ENCODE results near the gene MSANTD4.
A peak's percentile ranks its signal among the peaks of the same experiment; 100 is the strongest.
"Not testable (repeated sequence)": the region's sequence is repeated elsewhere in the genome, so short reads cannot be mapped to it uniquely, and the experiment has no call there.

The MSANTD4 gene

DNA sequence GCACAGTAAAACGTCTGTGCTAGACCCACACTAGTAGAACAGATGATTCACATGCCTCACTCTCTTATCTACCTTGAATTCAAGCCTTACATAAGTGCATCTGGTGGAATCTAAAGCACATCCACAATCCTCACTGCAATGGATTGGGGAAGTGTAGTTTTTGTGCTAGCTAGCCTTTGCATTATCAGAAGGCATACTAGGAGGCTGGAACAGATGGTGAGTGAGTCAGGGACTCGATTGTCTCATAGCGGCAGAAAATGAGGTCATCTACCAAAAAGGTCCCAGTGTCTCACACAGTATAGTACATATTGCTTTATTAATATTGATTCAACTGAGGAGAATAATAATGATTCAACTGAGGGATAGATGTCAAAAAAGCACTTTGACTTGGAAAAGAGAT is 9.3 kb downstream of the MSANTD4 start:
- DNase-seq: no peak

DNA sequence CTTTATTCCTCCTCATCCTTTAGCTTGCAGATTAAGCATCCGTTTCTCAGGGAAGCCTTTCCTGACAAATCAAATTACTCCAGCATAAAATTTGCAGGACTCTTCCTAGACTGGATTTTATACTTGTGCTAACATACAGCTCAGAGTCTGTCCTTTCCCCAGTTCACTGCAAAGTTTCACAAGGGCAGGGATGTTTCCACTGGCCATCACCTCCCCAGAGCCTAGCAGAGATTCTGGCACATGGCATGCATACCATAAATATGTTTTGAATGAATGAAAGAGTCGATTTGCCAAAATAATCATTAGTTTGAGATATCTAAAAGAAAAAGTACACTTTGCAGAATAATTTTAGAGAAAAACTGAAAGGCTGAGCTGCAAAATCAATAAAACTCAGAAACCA is 10.6 kb downstream of the MSANTD4 start:
- no peak for DNase-seq

DNA sequence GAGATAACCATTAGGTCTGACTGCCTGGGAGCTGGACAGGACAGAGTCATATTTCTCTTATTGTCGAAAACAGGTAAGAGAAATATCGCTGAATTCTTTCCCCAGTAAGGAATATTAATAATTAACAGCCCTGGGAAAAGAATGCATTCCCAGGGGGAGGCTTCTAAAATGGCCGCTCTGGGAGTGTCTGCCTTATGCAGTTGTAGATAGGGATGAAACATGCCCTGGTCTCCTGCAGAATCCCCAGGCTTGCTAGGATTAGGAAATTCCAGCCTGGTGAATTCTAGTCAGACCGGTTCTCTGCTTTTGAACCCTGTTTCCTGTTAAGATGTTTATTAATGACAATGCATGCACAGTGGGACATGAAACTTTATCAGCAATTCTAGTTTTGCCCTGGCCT is 18.9 kb downstream of the MSANTD4 start:
- not testable (repeated sequence) for DNase-seq

DNA sequence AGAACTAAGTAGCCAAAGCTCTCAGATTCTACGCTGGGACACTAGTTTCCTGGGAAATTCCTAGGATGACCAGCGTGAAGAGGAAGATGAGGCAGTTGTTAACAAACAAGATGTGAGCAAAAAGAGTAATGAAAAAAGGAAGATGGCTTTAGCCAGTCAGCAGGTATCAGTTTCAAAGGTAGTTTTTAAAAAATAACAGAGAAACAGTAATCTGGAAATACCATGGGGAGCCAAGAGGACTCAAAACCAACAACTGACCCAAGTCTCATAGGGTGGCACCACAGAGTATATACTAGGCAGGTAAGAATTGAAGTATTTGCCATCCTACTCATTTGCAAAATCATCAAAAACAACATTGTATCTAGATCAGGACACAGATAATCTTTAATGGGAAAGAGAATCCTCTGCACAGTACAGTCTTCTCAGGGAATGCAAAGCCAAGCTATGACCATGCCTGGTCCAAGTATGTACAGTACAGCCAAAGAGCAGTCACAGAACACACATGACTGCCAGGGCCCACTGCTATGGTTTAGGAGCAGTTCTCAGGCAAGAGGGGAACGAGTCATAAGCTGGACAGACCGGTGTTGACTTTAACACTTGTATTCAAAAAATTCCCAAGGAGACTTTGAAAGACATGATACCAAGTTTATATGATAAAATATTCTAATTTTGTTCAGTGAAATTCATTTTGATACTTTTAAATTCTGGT is 20.6 kb downstream of the MSANTD4 start:
- DNase-seq: no peak

DNA sequence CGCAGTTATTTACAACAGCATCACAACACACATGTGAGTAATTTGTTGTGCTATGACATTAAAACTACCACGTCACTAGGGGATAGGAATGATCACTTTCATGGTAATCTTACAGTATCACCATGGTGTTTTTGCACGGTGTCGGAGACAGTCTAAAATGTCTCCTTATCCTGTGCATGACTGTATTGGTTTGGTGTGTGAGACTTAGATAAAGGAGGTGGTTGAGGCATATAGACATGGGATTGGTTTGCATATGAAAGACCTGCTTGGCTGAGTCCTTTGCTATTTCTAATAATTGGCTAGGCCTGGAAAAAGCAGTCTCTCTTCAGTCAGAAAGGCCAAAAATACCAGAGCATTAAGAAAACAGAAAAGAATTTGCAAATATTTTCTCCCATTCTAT is 30.2 kb downstream of the MSANTD4 start:
- DNase-seq: no peak

DNA sequence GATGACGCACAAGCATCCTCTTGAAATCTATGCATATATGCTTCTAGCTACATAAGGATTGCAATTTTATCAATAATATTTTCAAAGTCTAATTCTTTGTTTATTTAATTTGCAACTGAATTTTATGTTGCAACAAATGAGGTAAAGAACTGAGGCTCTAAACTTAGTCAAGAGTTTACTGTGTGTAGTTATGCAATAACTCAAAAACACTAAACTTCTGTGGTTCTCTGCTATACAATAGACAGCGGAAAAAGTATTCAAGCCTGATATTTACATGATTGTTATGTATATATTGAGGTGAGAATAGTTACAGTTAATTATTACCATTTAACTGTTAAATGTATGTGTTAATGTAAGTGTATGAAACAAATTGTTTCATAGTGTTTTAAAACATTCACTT is 32.9 kb downstream of the MSANTD4 start:
- no peak for DNase-seq

DNA sequence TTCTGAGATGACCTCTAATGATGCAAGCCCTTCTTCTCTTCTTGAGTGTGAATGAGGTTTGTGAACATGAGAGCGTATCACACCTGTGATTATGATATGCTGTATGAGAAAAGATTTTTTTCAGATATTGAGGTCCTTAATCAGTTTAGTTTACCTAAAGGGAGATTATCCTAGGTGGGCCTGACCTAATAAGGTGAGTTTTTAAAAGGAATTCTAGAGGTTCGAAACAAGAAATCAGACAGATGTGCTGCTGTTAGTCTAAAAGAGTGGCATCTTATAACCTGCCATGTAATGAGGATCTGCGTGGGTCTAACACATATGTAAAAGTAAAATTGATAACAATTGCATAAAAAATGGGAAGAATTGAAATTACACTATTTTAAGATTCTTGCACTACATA is 33.8 kb downstream of the MSANTD4 start:
- no peak for DNase-seq

DNA sequence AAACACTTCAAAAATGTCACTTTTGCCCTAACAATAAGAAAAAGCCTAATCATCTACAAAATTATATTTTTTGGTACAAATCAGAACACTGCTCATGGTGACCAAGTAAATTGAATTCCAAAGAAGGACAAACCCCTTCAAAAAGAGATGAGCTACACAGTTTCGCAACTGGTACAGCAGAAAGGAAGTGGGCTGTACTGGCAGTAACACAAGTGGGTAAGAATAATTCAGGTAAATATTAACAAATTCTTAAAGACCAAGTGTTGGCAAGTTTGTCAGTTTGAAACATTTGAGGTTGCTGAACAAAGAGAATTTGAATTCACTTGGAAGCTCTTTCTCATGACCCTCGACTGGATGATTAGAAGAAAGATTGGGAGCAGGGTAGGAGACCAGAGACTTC is 35.5 kb downstream of the MSANTD4 start:
- DNase-seq: no peak

DNA sequence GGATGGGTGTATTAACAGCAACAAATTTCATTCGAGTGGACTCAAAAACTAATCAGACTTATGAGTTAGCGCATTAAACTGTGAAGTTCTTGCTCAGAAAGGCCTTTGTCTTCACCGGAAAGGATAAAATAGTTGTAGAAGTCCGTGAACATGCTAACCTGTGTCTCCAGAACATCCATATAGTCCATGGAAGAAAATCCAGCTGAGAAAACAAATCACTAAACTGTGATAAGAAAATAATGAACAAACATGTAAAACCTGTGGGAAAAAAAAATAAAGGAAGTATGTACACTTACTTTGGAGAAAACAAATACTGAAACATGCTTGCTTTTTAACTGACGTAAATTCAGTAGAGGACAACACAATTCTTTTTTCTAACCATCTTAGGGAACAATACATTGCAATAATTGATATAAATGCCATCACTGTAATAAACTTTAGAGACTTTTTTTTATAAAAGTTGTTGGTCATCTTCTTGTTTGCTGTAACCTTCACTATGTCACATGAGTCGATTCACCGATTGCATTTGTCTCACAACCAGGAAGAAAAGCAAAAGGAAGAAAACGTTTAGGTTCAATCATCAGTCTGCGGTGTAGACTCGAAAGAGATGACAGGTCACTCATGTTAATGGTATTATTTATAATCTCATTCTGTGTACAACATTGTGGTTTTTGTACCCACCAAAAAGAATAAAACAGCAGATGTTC is 41.9 kb downstream of the MSANTD4 start:
- no peak for DNase-seq

DNA sequence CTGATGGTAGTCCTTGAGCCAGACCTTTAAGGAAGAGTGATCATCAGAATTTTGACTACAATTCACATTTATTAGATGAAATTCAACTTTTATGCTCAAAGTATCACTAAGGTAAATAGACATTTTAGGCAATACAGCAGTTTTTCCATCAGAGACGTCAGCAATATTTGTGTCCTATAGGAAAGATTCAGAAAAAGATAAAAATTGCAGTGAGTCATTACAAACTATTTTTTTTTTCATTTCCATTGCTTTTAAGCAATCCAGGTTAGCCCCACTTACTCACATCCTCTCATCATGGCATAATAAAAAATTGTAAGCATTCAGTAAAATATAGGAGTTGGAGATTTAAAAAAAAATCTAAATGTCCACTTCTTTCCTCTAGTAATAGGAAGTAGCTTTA is 46.9 kb downstream of the MSANTD4 start:
- DNase-seq: no peak

DNA sequence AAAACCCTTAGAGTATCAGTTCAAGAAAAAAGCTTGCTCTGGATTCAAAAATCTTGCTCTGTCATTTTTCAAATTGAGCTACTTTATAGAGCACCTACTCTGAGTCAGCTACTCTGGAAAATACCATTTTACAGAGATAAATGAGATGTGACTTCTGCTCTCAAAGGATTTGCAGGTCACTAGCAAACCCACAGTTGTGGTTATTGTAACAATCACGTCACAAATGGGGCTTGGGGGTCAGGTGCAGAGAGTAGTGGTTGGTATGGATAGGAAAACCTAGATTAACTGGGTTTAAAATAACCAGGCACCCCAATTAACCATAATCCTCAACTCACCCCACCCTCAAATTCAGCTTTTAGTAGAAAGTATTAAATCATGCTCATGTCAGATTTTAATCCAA is 52.3 kb downstream of the MSANTD4 start:
- DNase-seq: no peak

DNA sequence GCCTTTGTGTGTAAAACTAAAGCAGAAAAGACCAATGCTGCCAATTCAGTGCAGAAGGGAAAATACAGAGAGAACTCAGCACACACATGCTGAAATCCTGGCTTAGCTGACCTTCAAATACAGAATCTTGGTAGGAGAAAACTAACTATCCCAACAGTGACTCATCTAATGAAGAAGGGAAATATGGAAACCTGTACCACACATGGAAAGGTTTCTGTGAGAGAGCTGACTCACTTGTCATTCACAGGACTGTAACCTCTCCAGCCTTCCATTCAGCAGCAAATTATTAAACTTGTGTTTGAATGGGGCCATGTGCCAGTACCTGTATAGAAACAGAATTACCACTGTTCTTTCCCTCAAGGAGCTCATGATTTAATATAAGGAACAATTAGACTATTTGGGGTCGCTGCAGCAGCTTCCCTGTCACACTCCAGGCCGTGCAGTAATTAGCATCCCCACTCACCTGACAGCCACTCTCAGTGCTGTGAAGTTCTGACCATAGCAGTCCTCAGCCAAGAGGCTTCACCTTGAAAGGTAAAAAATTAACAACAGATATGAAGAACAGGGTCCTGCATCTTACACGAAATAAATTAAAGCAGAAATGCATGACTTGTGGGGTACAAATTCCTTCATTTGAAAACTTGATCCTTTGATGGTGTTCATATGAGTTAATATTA is 53.9 kb downstream of the MSANTD4 start:
- no peak for DNase-seq

DNA sequence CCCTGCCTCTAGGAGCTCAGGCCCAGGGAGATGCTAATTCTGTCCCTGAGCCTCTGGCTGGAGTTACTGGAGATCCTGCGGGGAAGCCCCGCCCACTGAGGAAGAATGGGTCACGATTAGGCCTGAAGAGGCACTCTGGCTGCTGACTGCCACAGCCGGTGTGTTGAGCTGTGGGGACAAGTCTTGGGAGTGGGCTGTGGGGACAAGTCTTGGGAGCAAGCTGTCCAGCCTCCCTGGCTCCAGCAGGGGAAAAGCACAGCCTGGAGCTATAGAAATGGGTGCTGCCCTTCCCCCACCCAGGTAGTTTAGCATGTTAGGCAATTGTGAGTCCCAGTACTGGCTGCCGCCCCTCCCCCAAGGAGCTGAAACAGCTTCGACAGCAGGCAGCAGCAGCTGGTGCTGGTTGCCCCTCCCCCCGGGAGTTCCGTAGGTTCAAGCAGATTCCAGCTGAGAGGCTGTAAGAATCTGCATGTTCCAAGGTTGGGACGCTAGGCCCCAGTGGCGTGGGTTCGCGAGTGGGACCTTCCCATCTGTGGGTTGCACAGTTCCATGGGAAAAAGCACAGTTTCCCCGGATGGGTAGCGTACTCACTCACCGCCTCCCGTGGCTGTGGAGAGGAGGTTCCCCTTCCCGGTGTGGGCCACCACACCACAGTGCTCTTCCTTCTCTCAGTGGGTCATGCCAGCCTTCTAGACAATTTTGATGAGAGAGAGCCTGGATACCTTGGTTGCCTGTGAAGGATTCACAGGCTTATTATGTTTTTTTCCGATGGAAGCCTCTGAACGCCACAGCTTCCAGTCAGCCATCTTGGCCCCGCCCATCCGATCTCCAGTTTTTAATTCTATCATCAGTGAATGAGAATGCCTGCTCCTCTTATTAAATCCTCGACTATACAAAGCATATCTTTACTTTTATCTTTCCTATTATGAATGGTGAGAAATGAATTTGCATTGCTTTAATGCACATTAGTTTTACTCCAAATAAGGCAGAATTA is 61.5 kb downstream of the MSANTD4 start:
- peak; percentile 5 for DNase-seq

Measured in DMS79 treated with DMSO at 0.1 percent for 48 hours (cell line).